ENCODE measurements around the gene HEATR5B.

- TF ChIP-seq CTCF (IDR thresholded peaks at IDR 0.05) (no peak), STAT6 (CRISPR knock-in tag; conservative IDR thresholded peaks at IDR 0.05; ENCODE audit: low read depth) (no peak), FOXK1 (CRISPR knock-in tag; IDR thresholded peaks at IDR 0.05) (no peak), ESRRA (CRISPR knock-in tag; IDR thresholded peaks at IDR 0.05; ENCODE audit: borderline replicate concordance) (no peak)
- TF ChIP-seq, protein P1, sequence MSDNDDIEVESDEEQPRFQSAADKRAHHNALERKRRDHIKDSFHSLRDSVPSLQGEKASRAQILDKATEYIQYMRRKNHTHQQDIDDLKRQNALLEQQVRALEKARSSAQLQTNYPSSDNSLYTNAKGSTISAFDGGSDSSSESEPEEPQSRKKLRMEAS (CRISPR knock-in tag; IDR thresholded peaks at IDR 0.05): no peak
Measured at GRCh38 chr2:36963734-36964133, 120.4 kb downstream of the HEATR5B start.

Measured in WTC11 (cell line).